PC-9 (cell line): ENCODE results near the gene PIEZO2.

Experiments
- CTCF ChIP-seq: fragments of 200-600 bp; sonication (generic); conservative IDR thresholded peaks from 2 replicates; pipeline ENCODE4 v1.6.1; 2017; ENCODE audit warnings: mixed run types, antibody characterized with exemption, mild to moderate bottlenecking, moderate library complexity
- EZH2 ChIP-seq: fragments of 200-600 bp; sonication (generic); IDR thresholded peaks from 2 replicates; pipeline ENCODE4 v1.8.0; 2017; ENCODE audit warnings: antibody characterized with exemption, low read depth

- no peak for TF ChIP-seq CTCF
- TF ChIP-seq EZH2 = no peak
Observed at GRCh38 chr18:10736984-10737383, 412.4 kb downstream of the PIEZO2 start.
